Activated naive CD4-positive, alpha-beta T cell treated with anti-CD3 and anti-CD28 coated beads, Interleukin-2, amount 50 U/mL, for 16 hours (primary cell): ENCODE results near the gene CXCL16.

Experiments used
- DNase-seq: peaks from one replicate; pipeline ENCODE4 v3.0.0-alpha.2; 2020

Gene CXCL16

GRCh38 chr17:4739122-4740024 lies at the start of gene CXCL16, which contains the start of gene ZMYND15:
TSS of gene CXCL16 (minus strand) at chr17:4739928. CDS start at chr17:4739339, 589 bp downstream.
TSS of gene ZMYND15 (plus strand) at chr17:4739833. CDS start at chr17:4740549, 716 bp downstream.
- DNase-seq = peak; percentile 58

- no peak for DNase-seq
Observed at GRCh38 chr17:4788807-4789700, 49.3 kb upstream of the CXCL16 start, which contains the start of gene GLTPD2. TSS of gene GLTPD2 (plus strand) at chr17:4788964. CDS start at chr17:4789012, 48 bp downstream.

GRCh38 chr17:4788159-4788806 lies 48.6 kb upstream of the CXCL16 start:
- DNase-seq = no peak

GRCh38 chr17:4786516-4786915 lies 46.8 kb upstream of the CXCL16 start:
- no peak for DNase-seq

GRCh38 chr17:4786106-4786511 lies 46.4 kb upstream of the CXCL16 start, which contains the start of gene VMO1:
TSS of gene VMO1 (minus strand) at chr17:4786364. CDS start at chr17:4786352, 12 bp downstream.
- DNase-seq = no peak

GRCh38 chr17:4785311-4786105 lies 45.8 kb upstream of the CXCL16 start:
- peak; percentile 22 for DNase-seq

- DNase-seq = no peak
Observed at GRCh38 chr17:4782652-4783051, 42.9 kb upstream of the CXCL16 start.

GRCh38 chr17:4780325-4780955 lies 40.7 kb upstream of the CXCL16 start:
- DNase-seq = no peak

- no peak for DNase-seq
Observed at GRCh38 chr17:4777969-4778760, 38.4 kb upstream of the CXCL16 start.

- no peak for DNase-seq
Observed at GRCh38 chr17:4772235-4772613, 32.5 kb upstream of the CXCL16 start.

- no peak for DNase-seq
Observed at GRCh38 chr17:4771519-4772234, 31.9 kb upstream of the CXCL16 start, which contains the start of gene TM4SF5. TSS of gene TM4SF5 (plus strand) at chr17:4771886. CDS start at chr17:4771923, 37 bp downstream.

GRCh38 chr17:4769628-4770027 lies 29.9 kb upstream of the CXCL16 start:
- DNase-seq = no peak

GRCh38 chr17:4768298-4768697 lies 28.6 kb upstream of the CXCL16 start:
- DNase-seq = no peak

GRCh38 chr17:4766723-4767122 lies 27.0 kb upstream of the CXCL16 start:
- DNase-seq = no peak

- DNase-seq = no peak
Observed at GRCh38 chr17:4766201-4766600, 26.5 kb upstream of the CXCL16 start.

- no peak for DNase-seq
Observed at GRCh38 chr17:4764595-4764994, 24.9 kb upstream of the CXCL16 start.

GRCh38 chr17:4759776-4760236 lies 20.1 kb upstream of the CXCL16 start:
- no peak for DNase-seq

GRCh38 chr17:4753392-4753791 lies 13.7 kb upstream of the CXCL16 start:
- no peak for DNase-seq

- DNase-seq = no peak
Observed at GRCh38 chr17:4751932-4752331, 12.2 kb upstream of the CXCL16 start.

- DNase-seq = no peak
Observed at GRCh38 chr17:4750606-4751005, 10.9 kb upstream of the CXCL16 start.
